ENCODE results near the gene AGAP3.

AGAP3 gene

GRCh38 chr7:151088856-151089699 is 2.8 kb downstream of the AGAP3 start:
- DNase-seq, result no peak

DNA sequence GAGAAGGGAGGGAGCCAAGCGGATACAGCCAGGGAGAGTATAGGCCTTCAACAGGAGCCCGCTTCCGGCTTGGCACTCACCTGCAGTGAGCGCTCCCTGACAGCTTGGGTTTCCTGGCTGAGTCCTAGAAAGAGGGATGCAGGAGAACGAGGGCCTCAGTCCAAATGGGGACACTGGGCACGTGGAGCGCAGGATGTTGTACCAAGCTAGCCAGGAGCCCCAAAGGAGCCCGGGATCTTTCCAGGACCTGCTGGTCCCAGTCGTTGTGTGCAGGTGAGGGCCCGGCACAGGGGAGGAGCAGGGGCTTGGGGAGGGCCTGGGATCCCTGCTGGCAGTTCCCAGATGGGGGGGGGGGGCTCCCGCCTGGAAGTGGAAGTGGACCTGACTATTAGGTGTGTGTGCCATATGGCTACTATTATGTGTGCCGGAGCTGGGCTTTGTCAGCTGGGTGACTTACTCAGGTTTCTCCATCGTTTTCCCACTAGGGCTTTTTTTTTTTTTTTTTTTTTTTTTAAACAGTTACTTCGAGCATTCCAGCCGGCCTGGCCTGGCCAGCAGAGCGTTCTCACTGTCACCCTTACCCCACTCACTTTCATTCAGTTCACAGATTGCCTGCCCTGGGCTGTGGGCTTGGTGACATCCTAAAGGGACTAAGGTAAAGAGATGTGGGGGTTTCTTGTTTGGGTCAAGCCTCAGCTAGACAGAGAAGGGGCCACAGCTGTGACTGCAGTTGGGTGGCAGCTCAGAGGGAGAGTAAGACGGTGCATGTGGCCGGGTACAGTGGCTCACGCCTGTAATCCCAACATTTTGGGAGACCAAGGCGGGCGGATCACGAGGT is 3.8 kb downstream of the AGAP3 start:
- no peak for DNase-seq

DNA sequence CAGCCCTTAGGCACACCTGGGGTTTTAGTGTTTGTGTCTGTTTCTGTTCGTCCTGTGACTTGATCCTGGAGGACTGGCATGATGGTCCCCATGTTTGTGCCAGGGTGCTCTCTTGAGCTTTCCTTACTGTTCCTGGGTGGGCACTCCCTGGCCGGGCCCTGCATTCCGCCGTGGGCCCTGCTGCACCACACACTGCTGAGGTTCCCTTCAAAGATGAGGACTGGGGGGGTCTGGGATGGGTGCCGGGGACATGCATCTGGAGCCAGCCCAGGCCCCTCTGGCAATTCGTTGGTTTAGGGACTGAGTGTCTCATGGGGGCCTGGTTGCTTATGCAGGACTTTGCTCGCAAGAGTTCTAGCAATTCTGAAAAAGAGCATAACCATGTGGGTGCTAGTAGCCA is 4.7 kb downstream of the AGAP3 start:
- DNase-seq, result no peak

GRCh38 chr7:151091431-151091830 is 5.2 kb downstream of the AGAP3 start:
- DNase-seq, result no peak

- no peak for DNase-seq
These were observed 5.7 kb downstream of the AGAP3 start for GRCh38 chr7:151091988-151092387.

DNA sequence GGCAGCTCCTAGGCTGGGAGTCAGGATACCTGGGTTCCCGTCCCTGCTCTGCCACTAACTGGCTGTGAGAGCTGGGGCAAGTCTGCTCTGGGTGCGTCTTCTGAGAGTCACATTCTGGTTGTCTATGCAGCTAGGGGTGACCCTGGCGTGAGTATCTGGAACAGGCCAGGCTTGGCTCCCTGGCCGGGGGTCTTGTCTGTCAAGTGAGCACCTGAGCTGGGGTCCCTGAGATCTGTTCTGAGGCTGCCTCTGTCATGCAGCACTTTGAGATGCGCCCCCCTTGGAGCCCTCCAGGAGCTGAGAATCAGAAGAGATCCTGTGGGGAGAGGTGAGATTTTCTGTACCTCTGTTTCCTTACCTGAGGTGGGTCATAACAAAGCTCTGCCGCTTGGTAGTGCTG is 7.5 kb downstream of the AGAP3 start:
- no peak for DNase-seq

- DNase-seq, result no peak
These were observed 8.4 kb downstream of the AGAP3 start for GRCh38 chr7:151094675-151095074.

DNA sequence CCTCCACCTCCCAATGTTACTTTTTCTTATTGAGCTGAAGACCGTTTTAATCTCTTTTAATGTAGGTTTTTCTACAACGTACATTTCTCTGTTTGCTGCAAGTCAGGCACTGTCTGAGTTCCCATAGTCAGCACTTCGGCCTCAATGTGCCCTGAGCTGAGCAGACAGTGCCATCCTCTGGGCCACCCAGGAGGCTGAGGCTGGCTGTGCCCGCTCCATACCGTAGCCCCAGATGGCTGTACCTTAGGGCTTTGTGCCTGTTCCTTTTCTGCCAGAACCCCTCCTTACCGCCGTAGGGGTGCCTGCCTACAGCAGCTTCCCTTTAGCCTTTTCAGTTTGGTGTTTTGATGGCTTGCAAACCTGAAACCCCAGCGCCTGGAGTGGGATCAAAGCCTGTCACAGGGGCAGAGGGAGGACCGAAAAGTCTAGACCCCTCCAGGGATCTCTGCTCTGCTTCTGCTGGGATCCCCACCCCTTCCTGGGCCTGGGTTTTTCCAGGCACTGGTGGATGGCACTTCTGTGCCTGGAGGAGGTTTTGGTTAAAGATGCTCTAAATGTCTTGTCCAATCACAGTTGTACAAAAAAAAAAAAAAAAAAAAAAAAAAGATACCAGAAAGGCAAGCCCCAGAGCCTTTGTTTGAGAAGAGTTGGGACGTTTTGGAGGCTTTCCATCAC is 9.0 kb downstream of the AGAP3 start:
- no peak for DNase-seq

DNA sequence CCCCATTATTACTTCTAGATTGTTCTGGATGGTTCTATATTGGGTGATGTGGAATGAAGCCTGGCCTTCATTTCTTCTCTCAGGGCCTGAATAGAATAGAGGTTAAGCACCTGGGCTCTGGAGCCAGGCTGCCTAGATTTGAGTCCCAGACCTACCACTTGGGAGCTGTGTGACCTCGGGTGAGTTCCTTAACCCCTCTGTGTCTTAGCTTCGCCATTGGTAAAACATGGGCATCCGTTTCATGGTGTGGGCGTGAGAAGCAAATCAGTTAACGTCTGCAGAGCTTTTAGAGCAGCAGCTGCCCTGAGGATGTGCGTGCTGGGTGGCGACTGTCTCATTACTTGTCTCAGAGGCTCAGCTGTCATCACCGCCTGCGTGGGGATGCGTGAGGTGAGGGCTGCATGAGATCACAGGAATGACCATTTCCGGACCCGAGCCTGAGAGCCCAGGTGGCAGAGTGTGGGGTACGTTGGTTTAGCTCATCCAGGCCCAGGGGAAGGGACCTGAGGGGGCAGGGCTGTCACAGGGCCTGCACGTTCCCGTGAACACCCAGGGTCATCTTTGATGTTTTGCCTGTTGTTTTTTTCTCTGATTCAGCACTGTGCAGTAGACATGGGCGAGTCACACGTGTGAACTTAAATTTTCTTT is 9.7 kb downstream of the AGAP3 start:
- DNase-seq, result no peak

DNA sequence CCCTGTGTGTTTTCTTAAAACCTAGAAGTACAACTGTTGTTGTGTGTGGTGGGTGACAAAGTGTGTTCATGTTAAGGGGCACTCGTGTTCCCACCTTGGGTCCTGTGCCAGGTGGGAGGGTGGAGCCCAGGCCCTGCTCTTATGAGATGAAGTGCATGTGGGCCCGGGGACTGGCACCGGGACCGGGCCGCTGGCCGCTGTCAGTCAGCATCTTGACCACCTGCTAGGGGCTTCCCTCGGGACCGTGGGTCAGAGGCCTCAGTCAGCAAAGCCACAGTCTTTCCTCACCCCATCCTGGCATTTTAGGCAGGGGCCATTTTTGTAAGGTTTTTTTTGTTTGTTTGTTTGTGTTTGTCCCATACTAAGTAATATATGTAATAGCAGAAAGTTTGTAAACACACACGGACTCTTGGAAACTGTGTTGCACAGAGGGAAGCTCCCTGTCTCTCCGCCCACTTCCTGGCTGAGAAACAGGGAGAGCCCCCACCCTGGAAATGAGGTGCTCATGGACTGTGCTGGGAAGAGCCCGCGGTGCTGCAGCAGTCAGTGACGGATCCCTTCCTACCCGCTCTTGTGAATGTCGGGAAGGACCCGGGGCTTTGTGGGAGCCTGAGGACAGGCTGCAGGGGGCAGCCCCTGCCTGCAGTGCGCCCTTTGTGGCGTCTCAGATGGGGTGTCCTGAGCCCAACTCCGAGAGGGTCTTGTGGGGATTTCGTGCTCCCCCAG is 13.4 kb downstream of the AGAP3 start:
- DNase-seq, result no peak

DNA sequence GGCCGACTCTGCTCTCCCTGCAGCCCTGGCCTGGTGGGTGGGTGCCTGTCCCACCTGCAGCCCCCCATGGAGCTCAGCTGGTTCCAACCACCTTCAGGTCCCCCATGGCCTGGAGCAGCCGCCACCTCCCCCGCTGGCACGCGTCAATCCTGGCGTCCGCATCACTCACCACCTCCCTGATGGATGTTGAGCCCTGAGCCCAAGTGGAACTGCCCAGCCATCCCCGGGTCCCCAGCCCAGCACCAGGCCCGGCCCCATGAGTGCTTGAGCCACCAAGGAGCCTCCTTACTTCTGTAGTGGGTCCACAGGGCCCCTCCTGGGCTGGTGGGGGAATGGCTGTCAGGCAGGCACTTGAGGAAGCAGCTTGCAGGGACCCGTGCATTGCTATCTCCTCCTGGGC is 14.6 kb downstream of the AGAP3 start:
- DNase-seq, result no peak

DNA sequence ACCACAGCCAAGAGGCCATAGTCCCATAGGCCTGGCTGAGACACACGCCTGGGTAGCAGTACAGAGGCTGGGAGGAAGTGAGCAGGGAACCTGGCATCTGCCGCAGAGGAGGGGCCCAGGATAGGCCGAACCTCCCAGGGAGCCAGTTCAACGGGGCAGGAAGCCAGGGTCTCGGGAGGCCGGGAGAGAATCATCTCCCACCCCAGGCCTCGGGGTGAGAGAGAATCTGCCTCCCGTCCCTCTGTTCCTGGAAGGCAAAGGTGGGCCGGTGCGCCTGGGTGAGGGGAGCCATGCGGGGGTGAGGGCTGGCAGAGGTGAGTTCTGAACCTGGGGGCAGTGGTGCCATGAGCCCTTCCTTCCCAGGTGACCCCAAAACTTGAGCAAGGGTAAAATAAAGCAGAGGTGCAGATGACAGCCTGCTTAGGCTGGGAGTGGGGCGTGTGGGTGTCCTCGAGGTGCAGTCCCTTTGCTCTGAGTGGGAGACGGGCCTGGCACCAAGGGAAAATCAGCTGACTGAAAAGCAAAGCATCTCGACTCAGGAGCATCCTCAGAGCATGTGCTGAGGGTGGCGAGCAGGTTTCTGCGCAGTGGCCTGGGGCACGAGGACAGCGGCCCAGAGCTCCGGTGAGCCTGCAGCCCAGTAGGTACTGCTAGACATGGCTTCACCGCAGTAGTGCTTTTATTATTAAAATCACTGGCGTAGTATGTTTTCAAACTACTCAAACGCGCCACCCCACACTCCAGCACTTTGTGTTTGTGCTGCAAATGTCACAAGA is 15.5 kb downstream of the AGAP3 start:
- no peak for DNase-seq

- DNase-seq, result no peak
These were observed 16.7 kb downstream of the AGAP3 start for GRCh38 chr7:151102991-151103390.

GRCh38 chr7:151103973-151104372 is 17.7 kb downstream of the AGAP3 start:
- no peak for DNase-seq

- DNase-seq, result no peak
These were observed 18.3 kb downstream of the AGAP3 start for GRCh38 chr7:151104411-151105235.

DNA sequence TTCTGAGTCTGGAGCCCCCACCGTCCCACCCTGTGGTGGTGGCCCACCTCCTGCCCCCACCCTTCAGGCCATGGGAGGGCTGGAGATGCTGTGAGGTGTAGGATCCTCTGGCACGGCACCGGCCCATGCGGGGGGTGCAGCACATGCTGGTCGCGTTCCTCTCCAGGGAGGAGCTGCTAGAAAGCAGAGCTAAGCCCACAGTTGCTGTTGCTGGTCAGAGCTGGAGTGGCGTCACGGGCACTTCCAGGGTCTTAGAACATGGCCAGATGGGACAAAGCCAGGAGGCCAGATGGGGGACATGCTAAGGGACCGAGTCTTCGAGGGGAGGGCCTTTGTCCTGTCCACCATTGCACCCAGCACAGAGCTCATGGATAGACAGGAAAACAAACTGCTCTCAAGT is 21.6 kb downstream of the AGAP3 start:
- DNase-seq, result no peak

GRCh38 chr7:151109094-151110048 is 23.1 kb downstream of the AGAP3 start:
- no peak for DNase-seq

GRCh38 chr7:151110236-151110940 is 24.1 kb downstream of the AGAP3 start:
- DNase-seq, result no peak
